Measurements from ENCODE around the gene CDSN. TPM values are rescaled to one million over a fixed set of nuclear protein-coding genes. Genes with fewer than 3 reads are reported as not detected.
A peak's percentile ranks its signal among the peaks of the same experiment; 100 is the strongest.

CDSN gene
- total RNA-seq, 3 donors from 2014 or later = 0.59 TPM; not detected in 2

- DNase-seq (ENCODE audit: low spot score in 2 of 2) = no peak
- Histone ChIP-seq H3K9me3 (no peaks in the 10 kb centered on the region), H3K4me1 (peaks cover 0 to 4% of the 10 kb centered on the region in 2 donors), H3K27ac (no peak overlapping the region), H3K36me3 (no peaks in the 10 kb centered on the region), H3K27me3 (no peaks in the 10 kb centered on the region), H3K4me3 (no peak overlapping the region)
- intact Hi-C loops (cut with DNase I; ENCODE audit: low total_unique reads) = no loop called here
- TF ChIP-seq CTCF (IDR thresholded peaks at IDR 0.05) (no peak), POLR2A (IDR thresholded peaks at IDR 0.05) (no peak), POLR2AphosphoS5 (IDR thresholded peaks at IDR 0.05) (no peak)
Observed at GRCh38 chr6:31163922-31164321, 43.7 kb upstream of the CDSN start.

DNA sequence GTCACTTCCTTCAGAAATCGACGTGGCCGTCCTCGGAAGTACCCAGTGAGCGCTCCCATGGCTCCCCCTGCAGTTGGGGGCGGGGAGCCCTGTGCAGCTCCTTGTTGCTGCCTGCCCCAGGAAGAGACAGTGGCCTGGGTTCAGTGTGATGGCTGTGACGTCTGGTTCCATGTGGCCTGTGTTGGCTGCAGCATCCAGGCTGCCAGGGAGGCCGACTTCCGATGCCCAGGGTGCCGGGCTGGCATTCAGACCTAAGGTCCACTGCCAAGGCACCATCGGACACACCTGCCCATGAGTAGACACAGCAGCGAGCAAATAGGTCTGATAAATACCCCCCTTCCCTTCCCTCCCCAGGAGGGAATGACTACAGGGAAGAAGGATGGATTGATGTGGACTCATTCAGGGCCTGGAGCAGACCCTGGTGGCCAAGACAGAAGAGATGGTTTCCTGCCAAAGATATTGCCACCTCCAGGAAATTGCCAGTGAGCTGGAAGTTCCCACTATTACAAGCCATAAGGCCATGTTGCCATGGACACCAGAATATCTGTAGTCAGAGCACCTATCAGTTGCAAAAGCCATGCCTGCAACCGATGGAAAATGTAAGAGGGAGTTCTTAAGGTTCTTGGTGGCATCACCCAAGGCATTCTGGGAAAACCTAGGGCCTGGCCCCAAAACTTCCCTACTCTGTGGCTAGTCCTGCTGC is 42.4 kb upstream of the CDSN start:
- Histone ChIP-seq H3K27ac (no peak overlapping the region), H3K27me3 (no peaks in the 10 kb centered on the region), H3K4me1 (peaks cover 0 to 5% of the 10 kb centered on the region in 2 donors), H3K36me3 (no peaks in the 10 kb centered on the region), H3K9me3 (no peaks in the 10 kb centered on the region), H3K4me3 (no peak overlapping the region)
- intact Hi-C loops (cut with DNase I; ENCODE audit: low total_unique reads) = no loop called here
- DNase-seq (ENCODE audit: low spot score in 2 of 2) = no peak
- TF ChIP-seq CTCF (IDR thresholded peaks at IDR 0.05) = no peak
- TF ChIP-seq POLR2AphosphoS5 (IDR thresholded peaks at IDR 0.05) = no peak
- TF ChIP-seq POLR2A (IDR thresholded peaks at IDR 0.05) = no peak

DNA sequence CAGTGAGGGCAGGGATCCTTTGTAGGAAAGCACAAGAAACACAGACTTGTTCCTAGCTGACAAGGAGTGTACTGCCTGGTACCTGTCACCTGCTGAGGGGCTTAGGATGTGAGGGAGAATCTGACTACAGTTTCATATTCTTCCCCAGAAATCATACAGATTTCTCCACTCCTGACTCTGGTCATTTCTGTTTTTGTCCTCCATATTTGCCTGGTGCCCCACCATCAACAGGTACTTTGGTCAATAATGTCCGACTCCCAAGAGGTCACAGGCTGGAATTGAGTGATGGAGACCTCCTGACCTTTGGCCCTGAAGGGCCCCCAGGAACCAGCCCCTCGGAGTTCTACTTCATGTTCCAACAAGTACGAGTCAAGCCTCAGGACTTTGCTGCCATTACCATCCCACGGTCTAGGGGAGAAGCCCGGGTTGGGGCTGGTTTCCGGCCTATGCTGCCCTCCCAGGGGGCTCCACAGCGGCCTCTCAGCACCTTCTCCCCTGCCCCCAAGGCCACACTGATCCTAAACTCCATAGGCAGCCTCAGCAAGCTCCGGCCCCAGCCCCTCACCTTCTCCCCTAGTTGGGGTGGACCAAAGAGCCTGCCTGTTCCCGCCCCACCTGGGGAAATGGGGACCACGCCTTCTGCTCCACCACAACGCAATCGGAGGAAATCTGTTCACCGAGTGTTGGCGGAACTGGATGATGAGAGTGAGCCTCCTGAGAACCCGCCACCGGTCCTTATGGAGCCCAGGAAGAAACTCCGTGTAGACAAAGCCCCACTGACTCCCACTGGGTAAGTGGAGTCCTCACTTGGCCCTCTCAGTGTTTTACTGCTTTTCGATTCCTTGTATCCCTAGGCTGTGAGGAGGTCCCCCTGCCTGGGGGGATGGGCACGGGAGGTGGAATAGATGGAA is 41.2 kb upstream of the CDSN start:
- no peaks in the 10 kb centered on the region for H3K9me3 ChIP-seq
- H3K27me3 ChIP-seq = no peaks in the 10 kb centered on the region
- peaks cover 0 to 10% of the 10 kb centered on the region in 2 donors for H3K4me1 ChIP-seq
- no peak overlapping the region for H3K27ac ChIP-seq
- TF ChIP-seq POLR2A (IDR thresholded peaks at IDR 0.05) (no peak), POLR2AphosphoS5 (IDR thresholded peaks at IDR 0.05) (no peak)
- no peak overlapping the region for H3K4me3 ChIP-seq
- intact Hi-C loops (cut with DNase I; ENCODE audit: low total_unique reads) = no loop called here
- DNase-seq (ENCODE audit: low spot score in 2 of 2) = no peak
- H3K36me3 ChIP-seq = no peaks in the 10 kb centered on the region

- Histone ChIP-seq H3K27me3 (no peaks in the 10 kb centered on the region), H3K4me1 (peaks cover 0 to 10% of the 10 kb centered on the region in 2 donors), H3K36me3 (no peaks in the 10 kb centered on the region), H3K27ac (peak overlapping the region in 1 of 2 donors; percentile 88), H3K9me3 (no peaks in the 10 kb centered on the region), H3K4me3 (peak overlapping the region; percentile 57 to 85 (median 72))
- intact Hi-C loops (cut with DNase I; ENCODE audit: low total_unique reads) = no loop called here
- TF ChIP-seq POLR2A (IDR thresholded peaks at IDR 0.05) (no peak), POLR2AphosphoS5 (IDR thresholded peaks at IDR 0.05) (no peak), CTCF (IDR thresholded peaks at IDR 0.05) (no peak)
- DNase-seq (ENCODE audit: low spot score in 2 of 2) = no peak
Observed at GRCh38 chr6:31158863-31159855, 38.9 kb upstream of the CDSN start.

Measured in breast epithelium (tissue), 4 donors.